PC-9 (cell line): ENCODE data around the gene GATD1. TPM values are rescaled to one million over a fixed set of nuclear protein-coding genes. Genes with fewer than 3 reads are reported as not detected.
A peak's percentile ranks its signal among the peaks of the same experiment; 100 is the strongest.

Source experiments
- BruUV-seq: library from RNA; stranded (reverse); fragments of 400-500 nt; replicated peaks from 2 replicates; lab custom pipeline; 2021; lab: Mats Ljungman, UMichigan
- CTCF ChIA-PET: fragments of 300-600 bp; sonication (Branson Sonifier 250); formaldehyde crosslinking; loops from one replicate; lab custom pipeline; 2022; ENCODE audit warnings: antibody characterized with exemption; lab: Charles Lee
- POLR2A ChIA-PET: fragments of 300-600 bp; sonication (Branson Sonifier 250); formaldehyde crosslinking; loops from one replicate; lab custom pipeline; 2022; ENCODE audit warnings: antibody characterized with exemption; ENCODE audit not compliant: unreplicated experiment; lab: Charles Lee
- DNase-seq, 2 experiments: peaks; one replicate each; pipeline versions ENCODE4 v3.0.0 to v3.0.0-alpha.2; 2015 to 2022; ENCODE audit warnings: mixed read lengths in 1 of 2
- H2AFZ ChIP-seq: fragments of 200-600 bp; sonication (generic); 2 replicates; pipeline ENCODE4 v1.8.1; 2017; ENCODE audit warnings: antibody characterized with exemption
- H3F3A ChIP-seq: fragments of 200-600 bp; sonication (generic); 2 replicates; pipeline ENCODE4 v1.8.1; 2017; ENCODE audit warnings: antibody characterized with exemption, mild to moderate bottlenecking, low read depth; ENCODE audit not compliant: insufficient read depth
- H3K27ac ChIP-seq: fragments of 200-600 bp; sonication (generic); 2 replicates; pipeline ENCODE4 v1.6.1; 2016; ENCODE audit warnings: mixed run types
- H3K27me3 ChIP-seq: fragments of 200-600 bp; sonication (generic); 2 replicates; pipeline ENCODE4 v1.6.1; 2016; ENCODE audit warnings: low read depth, mixed run types; ENCODE audit not compliant: insufficient read depth
- H3K36me3 ChIP-seq: fragments of 200-600 bp; sonication (generic); 2 replicates; pipeline ENCODE4 v1.6.1; 2016; ENCODE audit warnings: low read depth, mixed run types
- H3K4me1 ChIP-seq: fragments of 200-600 bp; sonication (generic); replicated peaks from 2 replicates; pipeline ENCODE4 v1.6.1; 2016; ENCODE audit warnings: mixed run types; ENCODE audit not compliant: insufficient read depth
- H3K4me2 ChIP-seq: fragments of 200-600 bp; sonication (generic); 2 replicates; pipeline ENCODE4 v1.6.1; 2017; ENCODE audit warnings: mixed run types
- H3K4me3 ChIP-seq: fragments of 200-600 bp; sonication (generic); 2 replicates; pipeline ENCODE4 v1.6.1; 2016; ENCODE audit warnings: mixed run types
- H3K79me2 ChIP-seq: fragments of 200-600 bp; sonication (generic); 2 replicates; pipeline ENCODE4 v1.6.1; 2017; ENCODE audit warnings: low read depth, mixed run types
- H3K9me2 ChIP-seq: fragments of 200-600 bp; sonication (generic); 2 replicates; pipeline ENCODE4 v1.8.1; 2017; ENCODE audit warnings: mild to moderate bottlenecking; ENCODE audit not compliant: insufficient read depth
- H3K9me3 ChIP-seq: fragments of 200-600 bp; sonication (generic); 2 replicates; pipeline ENCODE4 v1.8.1; 2016; ENCODE audit warnings: low read depth; ENCODE audit not compliant: insufficient read depth
- H4K20me1 ChIP-seq: fragments of 200-600 bp; sonication (generic); 2 replicates; pipeline ENCODE4 v1.8.1; 2017; ENCODE audit not compliant: insufficient read depth
- CTCF ChIP-seq: fragments of 200-600 bp; sonication (generic); conservative IDR thresholded peaks from 2 replicates; pipeline ENCODE4 v1.6.1; 2017; ENCODE audit warnings: mixed run types, antibody characterized with exemption, mild to moderate bottlenecking, moderate library complexity
- EZH2 ChIP-seq: fragments of 200-600 bp; sonication (generic); IDR thresholded peaks from 2 replicates; pipeline ENCODE4 v1.8.0; 2017; ENCODE audit warnings: antibody characterized with exemption, low read depth
- intact Hi-C: fragments of 100-400 bp; cut with micrococcal nuclease; formaldehyde crosslinking; loops from one replicate; pipeline ENCODE4 v1.10.0; 2022; ENCODE audit not compliant: unreplicated experiment
- total RNA-seq: library from RNA; stranded (reverse); gene quantifications from 2 replicates; pipeline ENCODE4 v1.2.3, GENCODE V29; 2021

The GATD1 gene
- total RNA-seq, 1 experiment from 2014 or later, result 52.7 TPM

DNA sequence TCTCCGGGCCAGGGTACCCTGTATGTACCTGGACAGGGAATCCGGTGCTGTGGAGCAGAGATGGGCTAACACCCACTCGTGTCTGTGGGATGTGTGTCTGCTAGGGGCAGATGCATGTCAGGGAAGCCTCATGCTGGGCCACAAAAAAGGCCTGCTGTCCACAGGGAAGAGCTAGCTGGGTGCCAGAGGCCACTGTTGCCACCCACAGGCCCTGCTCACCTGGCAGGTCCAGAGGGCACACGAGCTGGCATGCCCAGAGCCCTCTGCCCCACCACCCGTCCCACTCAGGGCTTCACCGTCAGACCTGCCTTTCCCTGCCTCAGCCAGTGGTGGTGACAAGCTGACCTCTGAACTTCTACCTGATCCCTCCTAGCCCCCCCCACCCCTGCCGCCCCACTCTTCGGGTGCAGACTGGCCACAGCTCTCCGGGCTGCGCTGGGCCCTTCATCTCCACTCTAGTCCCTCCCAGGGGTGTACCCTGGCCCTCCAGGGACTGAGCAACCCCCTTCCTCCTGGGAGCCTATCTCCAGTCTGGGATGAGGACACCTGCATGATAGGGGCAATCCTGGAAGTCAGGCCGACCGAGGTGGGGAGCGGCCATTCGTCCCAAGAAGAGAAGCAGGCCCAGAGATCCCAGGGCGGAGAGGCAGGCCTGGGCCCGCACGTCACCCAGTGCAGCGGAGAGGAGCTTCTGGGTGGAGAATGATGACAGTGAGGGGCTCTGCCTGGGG lies 19.4 kb upstream of the GATD1 start:
- H3K27me3 ChIP-seq, result no peaks in the 10 kb centered on the region
- BruUV-seq, result no TSS peak
- H3K4me1 ChIP-seq, result peaks cover 8% of the 10 kb centered on the region
- no peaks in the 10 kb centered on the region for H3K9me3 ChIP-seq
- intact Hi-C loops, result loop anchor here (5.0 kb wide), 1 partner anchor 49 kb away; the partner anchor contains the start of gene TALDO1
- no peak overlapping the region for H3K27ac ChIP-seq
- TF ChIP-seq CTCF (no peak), EZH2 (no peak)
- DNase-seq, result peak in 1 of 2 experiments; percentile 31
- H4K20me1 ChIP-seq, result no peaks in the 10 kb centered on the region
- POLR2A ChIA-PET, result interaction anchor here (0.6 to 0.7 kb wide), 2 partner anchors 11 to 38 kb away, joined by 5 to 8 read pairs; no protein-coding TSS in a partner anchor
- H3K4me2 ChIP-seq, result peak overlapping the region; percentile 75
- H3K36me3 ChIP-seq, result no peaks in the 10 kb centered on the region
- peaks cover 3% of the 10 kb centered on the region; the same call in 1 of the 2 replicates for H3F3A ChIP-seq
- CTCF ChIA-PET, result no interaction called here
- H3K79me2 ChIP-seq, result no peaks in the 10 kb centered on the region
- no peaks in the 10 kb centered on the region for H3K9me2 ChIP-seq
- H3K4me3 ChIP-seq, result peak overlapping the region; percentile 80
- H2AFZ ChIP-seq, result no peak overlapping the region

DNA sequence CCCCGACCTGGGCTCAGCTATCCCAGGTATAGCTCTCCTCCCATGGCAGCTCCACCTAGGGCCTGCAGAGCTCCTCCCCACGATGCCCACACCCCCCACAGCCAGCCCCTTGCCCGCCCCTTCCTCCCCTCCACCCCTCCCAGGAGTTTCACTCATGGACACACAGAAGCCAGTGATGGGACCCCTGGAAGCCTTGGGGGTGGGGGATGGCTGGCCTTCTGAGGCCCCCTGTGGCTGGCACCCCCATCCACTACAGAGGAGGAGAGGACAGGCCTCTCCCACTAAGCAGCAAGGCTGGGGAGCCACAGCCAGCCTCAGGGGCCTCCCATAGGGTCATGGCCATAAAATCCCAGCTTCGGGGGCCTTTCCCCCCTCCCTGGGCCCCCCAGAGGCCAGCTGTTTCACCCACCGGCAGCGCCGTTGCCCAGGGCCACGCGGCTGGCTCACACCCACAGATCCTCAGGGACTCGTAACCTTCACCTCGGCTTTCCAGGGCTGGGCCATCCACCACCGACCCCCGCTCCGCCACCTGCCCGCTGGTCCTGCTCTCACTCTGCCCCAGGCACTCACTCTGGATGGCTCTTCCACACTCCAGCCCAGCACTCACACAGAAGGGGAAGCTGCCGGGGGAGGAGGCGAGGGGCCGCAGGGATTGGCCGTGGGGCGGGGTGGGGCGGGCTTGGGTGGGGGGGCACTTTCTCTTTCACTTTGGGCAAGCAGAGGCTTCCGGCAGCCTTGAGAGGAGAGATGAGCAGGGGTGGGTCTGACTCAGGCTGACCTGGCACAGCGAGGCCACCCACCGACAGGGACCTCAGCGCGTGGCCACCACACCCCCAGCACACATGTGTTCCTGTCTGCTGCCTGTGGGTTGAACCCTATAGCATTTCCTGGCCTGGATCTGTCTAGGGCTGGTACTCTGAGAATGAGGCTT lies 18.6 kb upstream of the GATD1 start:
- Histone ChIP-seq H3K36me3 (no peaks in the 10 kb centered on the region), H4K20me1 (no peaks in the 10 kb centered on the region), H3K4me3 (peak overlapping the region; percentile 80), H2AFZ (no peak overlapping the region), H3K4me2 (peak overlapping the region; percentile 75), H3K9me3 (no peaks in the 10 kb centered on the region), H3F3A (peaks cover 3% of the 10 kb centered on the region; the same call in 1 of the 2 replicates), H3K27me3 (no peaks in the 10 kb centered on the region), H3K4me1 (peaks cover 8% of the 10 kb centered on the region), H3K9me2 (no peaks in the 10 kb centered on the region), H3K27ac (no peak overlapping the region), H3K79me2 (no peaks in the 10 kb centered on the region)
- ChIA-PET CTCF (no interaction called here), POLR2A (interaction anchor here (0.6 to 1.2 kb wide), 3 partner anchors 19 to 764 kb away, joined by 7 read pairs; partner anchors contain the start of genes GATD1 and PNPLA2)
- no peak for TF ChIP-seq CTCF
- no peak for TF ChIP-seq EZH2
- BruUV-seq, result no TSS peak
- intact Hi-C loops, result loop anchor here (5.0 kb wide), 1 partner anchor 49 kb away; the partner anchor contains the start of gene TALDO1
- DNase-seq, result peak; percentile 47 to 61
